Trophoblast cell (in vitro differentiated cells and primary cell): ENCODE data around the gene FAM181B.
A peak's percentile ranks its signal among the peaks of the same experiment; 100 is the strongest.

Source experiments
- DNase-seq, 2 donors: peaks; one replicate each; pipeline ENCODE4 v3.0.0-alpha.2; 2016
- H2AFZ ChIP-seq: 2 replicates; pipeline ENCODE4 v1.6.1; 2013; ENCODE audit warnings: low read length, moderate library complexity, mild to moderate bottlenecking; ENCODE audit not compliant: insufficient read depth, poor library complexity
- H2AK5ac ChIP-seq: 2 replicates; pipeline ENCODE4 v1.6.1; 2013; ENCODE audit warnings: mild to moderate bottlenecking, low read length
- H2BK120ac ChIP-seq: 2 replicates; pipeline ENCODE4 v1.6.1; 2013; ENCODE audit warnings: low read length, mild to moderate bottlenecking, moderate library complexity; ENCODE audit not compliant: insufficient read depth, poor library complexity
- H2BK12ac ChIP-seq: 2 replicates; pipeline ENCODE4 v1.6.1; 2013; ENCODE audit warnings: mild to moderate bottlenecking, low read length, moderate library complexity
- H2BK5ac ChIP-seq: 2 replicates; pipeline ENCODE4 v1.6.1; 2013; ENCODE audit warnings: low read length, low read depth, moderate library complexity, mild to moderate bottlenecking; ENCODE audit not compliant: poor library complexity
- H3K14ac ChIP-seq: 2 replicates; pipeline ENCODE4 v1.6.1; 2013; ENCODE audit warnings: mild to moderate bottlenecking, low read length
- H3K18ac ChIP-seq: 2 replicates; pipeline ENCODE4 v1.6.1; 2013; ENCODE audit warnings: mild to moderate bottlenecking, low read length
- H3K23ac ChIP-seq: 2 replicates; pipeline ENCODE4 v1.6.1; 2013; ENCODE audit warnings: low read length
- H3K27ac ChIP-seq: 2 replicates; pipeline ENCODE4 v1.5.1; 2013; ENCODE audit warnings: low read depth, mild to moderate bottlenecking, inconsistent platforms, low read length, moderate library complexity
- H3K27me3 ChIP-seq: 2 replicates; pipeline ENCODE4 v1.6.1; 2013; ENCODE audit warnings: inconsistent platforms, mild to moderate bottlenecking, low read length, moderate library complexity; ENCODE audit not compliant: insufficient read depth
- H3K36me3 ChIP-seq, 2 experiments: 1 replicate in 1 of 2; 2 replicates in 1 of 2; pipeline ENCODE4 v1.6.1; 2013; ENCODE audit warnings: low read length in 2 of 2, mild to moderate bottlenecking in 2 of 2, moderate library complexity in 1 of 2; ENCODE audit not compliant: insufficient read depth in 2 of 2, control insufficient read depth in 1 of 2
- H3K4ac ChIP-seq: 2 replicates; pipeline ENCODE4 v1.6.1; 2013; ENCODE audit warnings: low read depth, mild to moderate bottlenecking, low read length, moderate library complexity
- H3K4me1 ChIP-seq, 2 experiments: 1 replicate in 1 of 2; 2 replicates in 1 of 2; pipeline ENCODE4 v1.6.1; 2013; ENCODE audit warnings: low read length in 2 of 2, mild to moderate bottlenecking in 2 of 2, moderate library complexity in 1 of 2; ENCODE audit not compliant: insufficient read depth in 2 of 2, control insufficient read depth in 1 of 2
- H3K4me2 ChIP-seq: 2 replicates; pipeline ENCODE4 v1.6.1; 2013; ENCODE audit warnings: inconsistent platforms, mild to moderate bottlenecking, low read length, moderate library complexity
- H3K4me3 ChIP-seq: 2 replicates; pipeline ENCODE4 v1.5.1; 2013; ENCODE audit warnings: mild to moderate bottlenecking, low read depth, low read length, inconsistent platforms
- H3K79me1 ChIP-seq: one replicate; pipeline ENCODE4 v1.6.1; 2013; ENCODE audit warnings: low read length
- H3K79me2 ChIP-seq: 2 replicates; pipeline ENCODE4 v1.6.1; 2013; ENCODE audit warnings: low read length, mild to moderate bottlenecking; ENCODE audit not compliant: control insufficient read depth, insufficient read depth, poor library complexity
- H3K9ac ChIP-seq: 2 replicates; pipeline ENCODE4 v1.6.1; 2013; ENCODE audit warnings: mild to moderate bottlenecking, low read length
- H3K9me3 ChIP-seq: 2 replicates; pipeline ENCODE4 v1.6.1; 2013; ENCODE audit warnings: low read depth, mild to moderate bottlenecking, control low read depth, inconsistent platforms, low read length; ENCODE audit not compliant: insufficient read depth
- H4K12ac ChIP-seq: 2 replicates; pipeline ENCODE4 v1.6.1; 2013; ENCODE audit warnings: low read depth, mild to moderate bottlenecking, low read length, moderate library complexity
- H4K8ac ChIP-seq: 2 replicates; pipeline ENCODE4 v1.6.1; 2013; ENCODE audit warnings: low read depth, mild to moderate bottlenecking, low read length, moderate library complexity
- H4K91ac ChIP-seq: one replicate; pipeline ENCODE4 v1.6.1; 2013; ENCODE audit warnings: low read depth, mild to moderate bottlenecking, low read length, moderate library complexity
- WGBS: extraction: QIAGEN DNeasy Blood & Tissue Kit; methylation state at CpG from one replicate; pipeline ENCODE4 v1.1.7; 2013; ENCODE audit warnings: missing lambda C conversion rate; ENCODE audit not compliant: insufficient read length, insufficient coverage; ENCODE audit errors: extremely low coverage; 5-methylcytosine and 5-hydroxymethylcytosine counted together

FAM181B gene

GRCh38 chr11:82756765-82757639 lies 23.3 kb upstream of the FAM181B start:
- Histone ChIP-seq H3K4me3 (no peak overlapping the region), H3K27me3 (no peaks in the 10 kb centered on the region), H4K8ac (no peak overlapping the region), H3K4me2 (no peak overlapping the region), H2AK5ac (no peak overlapping the region), H2BK5ac (no peak overlapping the region), H2BK120ac (no peak overlapping the region), H4K12ac (no peak overlapping the region), H3K4ac (no peak overlapping the region), H3K79me2 (no peaks in the 10 kb centered on the region), H3K14ac (no peak overlapping the region), H4K91ac (no peak overlapping the region), H2AFZ (no peak overlapping the region), H3K4me1 (no peaks in the 10 kb centered on the region), H3K79me1 (no peaks in the 10 kb centered on the region), H3K23ac (no peak overlapping the region), H3K18ac (no peak overlapping the region), H2BK12ac (no peak overlapping the region), H3K27ac (no peak overlapping the region), H3K9ac (no peak overlapping the region), H3K36me3 (no peaks in the 10 kb centered on the region), H3K9me3 (no peaks in the 10 kb centered on the region)
- no CpG with 5 or more reads among the region's 8 CpGs for WGBS
- DNase-seq: no peak

- DNase-seq: peak in 1 of 2 donors; percentile 8
Observed at GRCh38 chr11:82754410-82754809, 20.7 kb upstream of the FAM181B start.

GRCh38 chr11:82753921-82754320 lies 20.3 kb upstream of the FAM181B start:
- no peaks in the 10 kb centered on the region for H3K4me1 ChIP-seq
- no peak overlapping the region for H4K8ac ChIP-seq
- no peak overlapping the region for H4K12ac ChIP-seq
- H3K4ac ChIP-seq: no peak overlapping the region
- H2AFZ ChIP-seq: no peak overlapping the region
- H3K4me2 ChIP-seq: no peak overlapping the region
- H3K4me3 ChIP-seq: no peak overlapping the region
- no peaks in the 10 kb centered on the region for H3K79me1 ChIP-seq
- no peak for DNase-seq
- WGBS: no CpG with 5 or more reads among the region's 1 CpG
- H3K36me3 ChIP-seq: no peaks in the 10 kb centered on the region
- no peak overlapping the region for H3K23ac ChIP-seq
- no peak overlapping the region for H3K9ac ChIP-seq
- no peak overlapping the region for H3K18ac ChIP-seq
- no peak overlapping the region for H2AK5ac ChIP-seq
- no peak overlapping the region for H2BK120ac ChIP-seq
- no peaks in the 10 kb centered on the region for H3K9me3 ChIP-seq
- H4K91ac ChIP-seq: no peak overlapping the region
- H3K79me2 ChIP-seq: no peaks in the 10 kb centered on the region
- H3K14ac ChIP-seq: no peak overlapping the region
- H3K27me3 ChIP-seq: no peaks in the 10 kb centered on the region
- no peak overlapping the region for H2BK12ac ChIP-seq
- no peak overlapping the region for H3K27ac ChIP-seq
- H2BK5ac ChIP-seq: no peak overlapping the region

More at GRCh38 chr11:82754410-82754809, 20.7 kb upstream of the FAM181B start:
- Histone ChIP-seq H3K4me1 (no peaks in the 10 kb centered on the region), H3K27me3 (no peaks in the 10 kb centered on the region), H3K23ac (no peak overlapping the region), H2BK5ac (no peak overlapping the region), H3K9ac (no peak overlapping the region), H4K91ac (no peak overlapping the region), H3K79me2 (no peaks in the 10 kb centered on the region), H3K18ac (no peak overlapping the region), H2AFZ (no peak overlapping the region), H3K4me3 (no peak overlapping the region), H3K4me2 (no peak overlapping the region), H2BK120ac (no peak overlapping the region), H4K8ac (no peak overlapping the region), H3K79me1 (no peaks in the 10 kb centered on the region), H2AK5ac (no peak overlapping the region), H2BK12ac (no peak overlapping the region), H3K27ac (no peak overlapping the region), H4K12ac (no peak overlapping the region), H3K9me3 (no peaks in the 10 kb centered on the region), H3K14ac (no peak overlapping the region), H3K36me3 (no peaks in the 10 kb centered on the region), H3K4ac (no peak overlapping the region)
- WGBS: no CpG with 5 or more reads among the region's 4 CpGs

- Histone ChIP-seq H2AFZ (no peak overlapping the region), H3K79me1 (no peaks in the 10 kb centered on the region), H3K27ac (no peak overlapping the region), H3K4ac (no peak overlapping the region), H3K18ac (no peak overlapping the region), H3K79me2 (no peaks in the 10 kb centered on the region), H2AK5ac (no peak overlapping the region), H3K14ac (no peak overlapping the region), H3K4me3 (no peak overlapping the region), H3K27me3 (no peaks in the 10 kb centered on the region), H3K9ac (no peak overlapping the region), H3K9me3 (no peaks in the 10 kb centered on the region), H2BK12ac (no peak overlapping the region), H3K4me2 (no peak overlapping the region), H3K23ac (no peak overlapping the region), H4K12ac (no peak overlapping the region), H2BK120ac (no peak overlapping the region), H3K4me1 (no peaks in the 10 kb centered on the region), H3K36me3 (no peaks in the 10 kb centered on the region), H4K91ac (no peak overlapping the region), H4K8ac (no peak overlapping the region), H2BK5ac (no peak overlapping the region)
- DNase-seq: peak in 1 of 2 donors; percentile 61
Observed at GRCh38 chr11:82752801-82753200, 19.1 kb upstream of the FAM181B start.
